ENCODE measurements around the gene PHF14. TPM values are rescaled to one million over a fixed set of nuclear protein-coding genes. Genes with fewer than 3 reads are reported as not detected.

Gene PHF14
- total and polyA plus RNA-seq, 2 experiments from 2014 or later = 72.0 to 87.9 TPM

- peaks cover 27% of the 10 kb centered on the region for H3K4me1 ChIP-seq (ENCODE audit: insufficient read depth)
- no peak overlapping the region for H3K4me3 ChIP-seq
- no peaks in the 10 kb centered on the region for H3K79me2 ChIP-seq (replicated peaks; ENCODE audit: insufficient read depth)
- H3K27me3 ChIP-seq (ENCODE audit: insufficient read depth) = no peaks in the 10 kb centered on the region
- Mint-ChIP-seq H3K4me3 (no peak overlapping the region), H3K4me1 (peaks cover 32% of the 10 kb centered on the region), H3K27me3 (ENCODE audit: insufficient read depth, low read depth, poor library complexity) (no peaks in the 10 kb centered on the region), H3K9me3 (no peaks in the 10 kb centered on the region), H3K36me3 (ENCODE audit: low read depth) (no peaks in the 10 kb centered on the region), H3K27ac (peak overlapping the region; percentile 27; the same call in 1 of the 2 replicates)
- no peaks in the 10 kb centered on the region for H4K20me1 ChIP-seq (replicated peaks; ENCODE audit: insufficient read depth)
- H3K27ac ChIP-seq (ENCODE audit: low read depth) = peak overlapping the region; percentile 16; the same call in 1 of the 2 replicates
- H3K4me2 ChIP-seq = peak overlapping the region; percentile 41; the same call in 1 of the 2 replicates
- TF ChIP-seq ZNF462 (CRISPR knock-in tag; IDR thresholded peaks at IDR 0.05) (no peak), POLR2AphosphoS5 (IDR thresholded peaks at IDR 0.05; ENCODE audit: low read depth) (no peak), JUNB (IDR thresholded peaks at IDR 0.05; ENCODE audit: unreplicated experiment) (no peak), EZH2 (IDR thresholded peaks at IDR 0.05; ENCODE audit: low read depth, unreplicated experiment) (no peak), REST (IDR thresholded peaks at IDR 0.05; ENCODE audit: unreplicated experiment) (no peak)
- H3F3A ChIP-seq (replicated peaks; ENCODE audit: low read depth) = no peaks in the 10 kb centered on the region
- ATAC-seq (no peak), DNase-seq (ENCODE audit: low spot score) (peak; percentile 13)
- H3K36me3 ChIP-seq (ENCODE audit: insufficient read depth) = no peaks in the 10 kb centered on the region
- no peak overlapping the region for H2AFZ ChIP-seq
- H3K9me2 ChIP-seq (ENCODE audit: insufficient read depth) = no peaks in the 10 kb centered on the region
These were observed 153.6 kb downstream of the PHF14 start for GRCh38 chr7:11127114-11127785.
